HepG2 (cell line): ENCODE measurements around the gene FIZ1. TPM values are rescaled to one million over a fixed set of nuclear protein-coding genes. Genes with fewer than 3 reads are reported as not detected.

Experiments
- AGO2 ChIP-seq: fragments of 200-400 bp; formaldehyde crosslinking; optimal IDR thresholded peaks from 2 replicates; pipeline ENCODE3; 2017; ENCODE audit warnings: mild to moderate bottlenecking, low read depth, low read length, moderate library complexity
- ASH2L ChIP-seq: fragments of 300-600, 200-600 bp; sonication (generic); IDR thresholded peaks from 2 replicates; pipeline ENCODE4 v1.7.0; 2017; ENCODE audit warnings: low read depth, mild to moderate bottlenecking, moderate library complexity, mixed read lengths, low read length; ENCODE audit not compliant: insufficient read length
- CBX5 ChIP-seq: sonication (generic); formaldehyde crosslinking; IDR thresholded peaks from 2 replicates; pipeline ENCODE4 v1.4.0; 2020; ENCODE audit warnings: missing genetic modification reagents, borderline replicate concordance
- GATAD1 ChIP-seq: IDR thresholded peaks from 2 replicates; pipeline ENCODE4 v1.6.1; 2016; ENCODE audit warnings: missing genetic modification reagents, missing compliant biosample characterization
- LCORL ChIP-seq, 2 experiments: fragments of 450-650 bp in 1 of 2; sonication (generic) in 1 of 2; formaldehyde crosslinking in 1 of 2; IDR thresholded peaks; 2 replicates each; pipeline versions ENCODE4 v1.5.0 to v1.6.1; 2017 to 2020; ENCODE audit warnings: antibody characterized with exemption in 1 of 2, missing genetic modification reagents in 1 of 2
- NAIF1 ChIP-seq: sonication (generic); formaldehyde crosslinking; IDR thresholded peaks from 2 replicates; pipeline ENCODE4 v1.5.0; 2020; ENCODE audit warnings: mild to moderate bottlenecking, missing genetic modification reagents, borderline replicate concordance
- NR2F2 ChIP-seq: IDR thresholded peaks from 2 replicates; pipeline ENCODE4 v1.6.1; 2012; ENCODE audit warnings: low read depth, inconsistent platforms, borderline replicate concordance
- PHF8 ChIP-seq: sonication (generic); formaldehyde crosslinking; IDR thresholded peaks from 2 replicates; pipeline ENCODE4 v1.5.0; 2020; ENCODE audit warnings: missing genetic modification reagents
- RNF2 ChIP-seq: fragments of 450-650 bp; conservative IDR thresholded peaks from 2 replicates; pipeline ENCODE4 v1.6.1; 2016; ENCODE audit warnings: low read depth
- SOX6 ChIP-seq, 2 experiments: fragments of 450-650 bp in 1 of 2; sonication (generic) in 1 of 2; formaldehyde crosslinking in 1 of 2; IDR thresholded peaks; 2 replicates each; pipeline versions ENCODE4 v1.4.0 to v1.6.1; 2017 to 2020; ENCODE audit warnings: antibody characterized with exemption in 1 of 2, mild to moderate bottlenecking in 1 of 2, missing genetic modification reagents in 1 of 2
- SP140L ChIP-seq: sonication (generic); formaldehyde crosslinking; IDR thresholded peaks from 2 replicates; pipeline ENCODE4 v1.4.0; 2020; ENCODE audit warnings: missing genetic modification reagents, borderline replicate concordance
- ZNF30 ChIP-seq: sonication (generic); formaldehyde crosslinking; IDR thresholded peaks from 2 replicates; pipeline ENCODE4 v1.5.0; 2020; ENCODE audit warnings: mild to moderate bottlenecking, missing genetic modification reagents
- ZNF326 ChIP-seq: sonication (generic); formaldehyde crosslinking; IDR thresholded peaks from 2 replicates; pipeline ENCODE4 v1.4.0; 2020; ENCODE audit warnings: missing genetic modification reagents, borderline replicate concordance
- ZNF367 ChIP-seq: sonication (generic); formaldehyde crosslinking; IDR thresholded peaks from 2 replicates; pipeline ENCODE4 v1.4.0; 2020; ENCODE audit warnings: missing genetic modification reagents, borderline replicate concordance
- ZNF749 ChIP-seq: sonication (generic); formaldehyde crosslinking; IDR thresholded peaks from 2 replicates; pipeline ENCODE4 v1.8.0; 2022; ENCODE audit warnings: mild to moderate bottlenecking, missing genetic modification reagents, moderate library complexity, borderline replicate concordance
- polyA plus RNA-seq, 8 experiments: library from polyadenylated mRNA; depleted of rRNA in 3 of 8; stranded (reverse) in 7 of 8; unstranded in 1 of 8; fragments of >200 nt; fragmentation: Illumina TruSeq in 4 of 8; extraction: Trizol in 4 of 8; gene quantifications; 2 replicates each; pipeline versions ENCODE4 v1.2.1 to v1.2.3, GENCODE V29; 2011 to 2016; ENCODE audit warnings: low read depth in 4 of 8, missing spikeins in 1 of 8, mixed read lengths in 1 of 8; ENCODE audit not compliant: insufficient read depth in 1 of 8
- total RNA-seq, 5 experiments: library from RNA; depleted of rRNA; stranded (reverse); fragments of >200 nt; fragmentation: Illumina TruSeq; extraction: Trizol; gene quantifications; 2 replicates each; pipeline ENCODE4 v1.2.3, GENCODE V29; 2016; ENCODE audit warnings: low read depth in 1 of 5
- TF ChIP-seq, protein P1 (sequence below): sonication (generic); formaldehyde crosslinking; IDR thresholded peaks from 2 replicates; pipeline ENCODE4 v1.4.0; 2020; ENCODE audit warnings: missing genetic modification reagents
- TF ChIP-seq, protein P2 (sequence below): sonication (generic); formaldehyde crosslinking; IDR thresholded peaks from 2 replicates; pipeline ENCODE4 v1.5.1; 2020; ENCODE audit warnings: mild to moderate bottlenecking, moderate library complexity, missing genetic modification reagents
- TF ChIP-seq, protein P3 (sequence below): sonication (generic); formaldehyde crosslinking; IDR thresholded peaks from 2 replicates; pipeline ENCODE4 v1.4.0; 2020; ENCODE audit warnings: missing genetic modification reagents; ENCODE audit errors: not compliant biosample characterization

Gene FIZ1
- total and polyA plus RNA-seq, 2 of the 13 experiments (the other 11 are each of a cell fraction or from before 2014, with no cell fraction given) = 3.6 to 5.9 TPM

DNA sequence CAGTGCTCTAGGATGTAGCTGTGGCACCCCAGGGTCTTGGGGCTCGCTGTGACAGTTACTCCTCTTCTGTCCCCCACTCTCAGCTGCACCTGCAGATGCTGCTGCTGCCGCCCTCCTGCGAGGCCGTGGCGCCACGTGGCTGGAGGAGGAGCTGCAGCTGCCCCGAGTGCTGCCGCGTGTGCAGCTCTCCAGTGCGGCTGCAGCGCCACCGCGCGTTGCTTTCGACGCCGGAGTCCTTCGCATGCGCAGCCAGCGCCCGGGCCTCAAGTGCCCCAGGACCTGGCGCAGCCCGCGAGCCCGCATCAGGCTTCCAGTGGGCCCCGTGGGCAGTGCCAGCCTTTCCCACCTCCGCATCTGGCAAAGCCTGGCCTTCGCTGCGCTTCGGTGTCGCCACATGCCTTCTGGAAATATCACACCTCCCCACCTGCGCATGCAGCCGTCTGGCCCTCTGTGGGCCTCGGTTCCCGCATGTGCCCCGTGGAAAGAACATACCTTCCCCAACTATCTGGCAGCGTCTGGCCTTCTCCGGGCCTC, 40.8 kb upstream of the FIZ1 start (continued):
- TF ChIP-seq GATAD1 (CRISPR knock-in tag) (no peak), RNF2 (no peak), ZNF367 (CRISPR knock-in tag) (no peak), CBX5 (no peak), ZNF749 (CRISPR knock-in tag) (0 out of 2 replicates have a peak, but pooled peaks have one; percentile 63), ZNF326 (CRISPR knock-in tag) (no peak; the same call in 1 of the 2 replicates), NR2F2 (no peak), NAIF1 (CRISPR knock-in tag) (no peak), AGO2 (no peak), ZNF30 (CRISPR knock-in tag) (0 out of 2 replicates have a peak, but pooled peaks have one; percentile 56), SOX6 (IDR thresholded peaks at IDR 0.05) (no peak), SOX6 (CRISPR knock-in tag; IDR thresholded peaks at IDR 0.05) (0 out of 2 replicates have a peak, but pooled peaks have one; percentile 19), SP140L (CRISPR knock-in tag) (no peak), PHF8 (no peak), LCORL (IDR thresholded peaks at IDR 0.05) (no peak), LCORL (CRISPR knock-in tag; IDR thresholded peaks at IDR 0.05) (peak; percentile 54; the same call in 1 of the 2 replicates), ASH2L (no peak)
- TF ChIP-seq, protein P1, sequence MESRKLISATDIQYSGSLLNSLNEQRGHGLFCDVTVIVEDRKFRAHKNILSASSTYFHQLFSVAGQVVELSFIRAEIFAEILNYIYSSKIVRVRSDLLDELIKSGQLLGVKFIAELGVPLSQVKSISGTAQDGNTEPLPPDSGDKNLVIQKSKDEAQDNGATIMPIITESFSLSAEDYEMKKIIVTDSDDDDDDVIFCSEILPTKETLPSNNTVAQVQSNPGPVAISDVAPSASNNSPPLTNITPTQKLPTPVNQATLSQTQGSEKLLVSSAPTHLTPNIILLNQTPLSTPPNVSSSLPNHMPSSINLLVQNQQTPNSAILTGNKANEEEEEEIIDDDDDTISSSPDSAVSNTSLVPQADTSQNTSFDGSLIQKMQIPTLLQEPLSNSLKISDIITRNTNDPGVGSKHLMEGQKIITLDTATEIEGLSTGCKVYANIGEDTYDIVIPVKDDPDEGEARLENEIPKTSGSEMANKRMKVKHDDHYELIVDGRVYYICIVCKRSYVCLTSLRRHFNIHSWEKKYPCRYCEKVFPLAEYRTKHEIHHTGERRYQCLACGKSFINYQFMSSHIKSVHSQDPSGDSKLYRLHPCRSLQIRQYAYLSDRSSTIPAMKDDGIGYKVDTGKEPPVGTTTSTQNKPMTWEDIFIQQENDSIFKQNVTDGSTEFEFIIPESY (CRISPR knock-in tag) = peak; percentile 92
- TF ChIP-seq, protein P2, sequence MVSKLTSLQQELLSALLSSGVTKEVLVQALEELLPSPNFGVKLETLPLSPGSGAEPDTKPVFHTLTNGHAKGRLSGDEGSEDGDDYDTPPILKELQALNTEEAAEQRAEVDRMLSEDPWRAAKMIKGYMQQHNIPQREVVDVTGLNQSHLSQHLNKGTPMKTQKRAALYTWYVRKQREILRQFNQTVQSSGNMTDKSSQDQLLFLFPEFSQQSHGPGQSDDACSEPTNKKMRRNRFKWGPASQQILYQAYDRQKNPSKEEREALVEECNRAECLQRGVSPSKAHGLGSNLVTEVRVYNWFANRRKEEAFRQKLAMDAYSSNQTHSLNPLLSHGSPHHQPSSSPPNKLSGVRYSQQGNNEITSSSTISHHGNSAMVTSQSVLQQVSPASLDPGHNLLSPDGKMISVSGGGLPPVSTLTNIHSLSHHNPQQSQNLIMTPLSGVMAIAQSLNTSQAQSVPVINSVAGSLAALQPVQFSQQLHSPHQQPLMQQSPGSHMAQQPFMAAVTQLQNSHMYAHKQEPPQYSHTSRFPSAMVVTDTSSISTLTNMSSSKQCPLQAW (CRISPR knock-in tag) = peak; percentile 48; the same call in 1 of the 2 replicates
- TF ChIP-seq, protein P3, sequence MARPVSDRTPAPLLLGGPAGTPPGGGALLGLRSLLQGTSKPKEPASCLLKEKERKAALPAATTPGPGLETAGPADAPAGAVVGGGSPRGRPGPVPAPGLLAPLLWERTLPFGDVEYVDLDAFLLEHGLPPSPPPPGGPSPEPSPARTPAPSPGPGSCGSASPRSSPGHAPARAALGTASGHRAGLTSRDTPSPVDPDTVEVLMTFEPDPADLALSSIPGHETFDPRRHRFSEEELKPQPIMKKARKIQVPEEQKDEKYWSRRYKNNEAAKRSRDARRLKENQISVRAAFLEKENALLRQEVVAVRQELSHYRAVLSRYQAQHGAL = no peak
